Measurements from ENCODE around the gene KEAP1. TPM values are rescaled to one million over a fixed set of nuclear protein-coding genes. Genes with fewer than 3 reads are reported as not detected.

Gene KEAP1
- total and polyA plus RNA-seq, 9 of the 15 experiments (the other 6 are each of a cell fraction or from before 2014, with no cell fraction given), result 2.1 to 95.6 (median 64.3) TPM

DNA sequence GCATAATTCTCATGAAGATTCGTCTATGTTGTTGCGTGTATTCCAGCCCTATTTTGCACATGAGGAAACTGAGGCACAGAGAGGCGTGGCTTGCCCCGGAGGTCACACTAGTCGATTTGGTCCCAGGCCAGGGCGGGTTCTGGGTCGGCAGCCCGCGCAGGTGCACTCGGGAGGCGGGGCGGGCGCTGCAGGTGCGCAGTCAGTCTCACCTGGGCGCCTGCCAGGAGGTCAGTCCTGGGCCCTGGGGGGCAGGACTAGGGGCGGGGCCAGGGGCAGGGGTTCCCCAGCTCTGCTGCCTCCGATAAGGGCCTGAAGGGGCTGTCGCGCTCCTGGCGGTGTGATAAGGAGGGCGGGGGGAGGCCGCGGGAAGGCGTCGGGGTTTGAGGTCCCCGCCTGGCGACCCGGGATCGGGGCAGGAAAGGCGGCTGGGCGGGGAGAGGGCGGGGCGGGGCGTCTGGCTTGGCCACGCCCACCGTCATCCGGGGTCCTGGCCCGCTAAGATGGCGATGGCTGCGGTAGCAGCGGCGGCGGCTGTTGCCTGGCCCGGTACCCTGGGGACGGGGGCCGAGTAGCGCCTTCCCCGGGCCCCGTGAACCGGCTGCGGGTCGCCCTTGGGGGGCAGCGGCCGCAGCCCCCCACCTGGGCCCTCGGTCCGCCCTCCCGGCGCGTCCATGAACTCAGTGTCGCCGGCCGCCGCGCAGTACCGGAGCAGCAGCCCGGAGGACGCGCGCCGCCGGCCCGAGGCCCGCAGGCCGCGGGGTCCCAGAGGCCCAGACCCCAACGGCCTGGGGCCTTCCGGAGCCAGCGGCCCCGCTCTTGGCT lies 40.5 kb upstream of the KEAP1 start, which contains the start of gene ATG4D (continued):
- TF ChIP-seq, protein P1, sequence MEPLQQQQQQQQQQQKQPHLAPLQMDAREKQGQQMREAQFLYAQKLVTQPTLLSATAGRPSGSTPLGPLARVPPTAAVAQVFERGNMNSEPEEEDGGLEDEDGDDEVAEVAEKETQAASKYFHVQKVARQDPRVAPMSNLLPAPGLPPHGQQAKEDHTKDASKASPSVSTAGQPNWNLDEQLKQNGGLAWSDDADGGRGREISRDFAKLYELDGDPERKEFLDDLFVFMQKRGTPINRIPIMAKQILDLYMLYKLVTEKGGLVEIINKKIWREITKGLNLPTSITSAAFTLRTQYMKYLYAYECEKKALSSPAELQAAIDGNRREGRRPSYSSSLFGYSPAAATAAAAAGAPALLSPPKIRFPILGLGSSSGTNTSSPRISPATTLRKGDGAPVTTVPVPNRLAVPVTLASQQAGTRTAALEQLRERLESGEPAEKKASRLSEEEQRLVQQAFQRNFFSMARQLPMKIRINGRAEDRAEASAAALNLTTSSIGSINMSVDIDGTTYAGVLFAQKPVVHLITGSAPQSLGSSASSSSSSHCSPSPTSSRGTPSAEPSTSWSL (CRISPR knock-in tag; IDR thresholded peaks at IDR 0.05; ENCODE audit: borderline replicate concordance), result no peak
- TF ChIP-seq, protein P2, sequence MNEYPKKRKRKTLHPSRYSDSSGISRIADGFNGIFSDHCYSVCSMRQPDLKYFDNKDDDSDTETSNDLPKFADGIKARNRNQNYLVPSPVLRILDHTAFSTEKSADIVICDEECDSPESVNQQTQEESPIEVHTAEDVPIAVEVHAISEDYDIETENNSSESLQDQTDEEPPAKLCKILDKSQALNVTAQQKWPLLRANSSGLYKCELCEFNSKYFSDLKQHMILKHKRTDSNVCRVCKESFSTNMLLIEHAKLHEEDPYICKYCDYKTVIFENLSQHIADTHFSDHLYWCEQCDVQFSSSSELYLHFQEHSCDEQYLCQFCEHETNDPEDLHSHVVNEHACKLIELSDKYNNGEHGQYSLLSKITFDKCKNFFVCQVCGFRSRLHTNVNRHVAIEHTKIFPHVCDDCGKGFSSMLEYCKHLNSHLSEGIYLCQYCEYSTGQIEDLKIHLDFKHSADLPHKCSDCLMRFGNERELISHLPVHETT (CRISPR knock-in tag; conservative IDR thresholded peaks at IDR 0.05 in 1 of 2, IDR thresholded peaks at IDR 0.05 in 1 of 2), result peak; percentile 50 to 87; a peak in 2 of 4 replicates
- TF ChIP-seq, protein P3, sequence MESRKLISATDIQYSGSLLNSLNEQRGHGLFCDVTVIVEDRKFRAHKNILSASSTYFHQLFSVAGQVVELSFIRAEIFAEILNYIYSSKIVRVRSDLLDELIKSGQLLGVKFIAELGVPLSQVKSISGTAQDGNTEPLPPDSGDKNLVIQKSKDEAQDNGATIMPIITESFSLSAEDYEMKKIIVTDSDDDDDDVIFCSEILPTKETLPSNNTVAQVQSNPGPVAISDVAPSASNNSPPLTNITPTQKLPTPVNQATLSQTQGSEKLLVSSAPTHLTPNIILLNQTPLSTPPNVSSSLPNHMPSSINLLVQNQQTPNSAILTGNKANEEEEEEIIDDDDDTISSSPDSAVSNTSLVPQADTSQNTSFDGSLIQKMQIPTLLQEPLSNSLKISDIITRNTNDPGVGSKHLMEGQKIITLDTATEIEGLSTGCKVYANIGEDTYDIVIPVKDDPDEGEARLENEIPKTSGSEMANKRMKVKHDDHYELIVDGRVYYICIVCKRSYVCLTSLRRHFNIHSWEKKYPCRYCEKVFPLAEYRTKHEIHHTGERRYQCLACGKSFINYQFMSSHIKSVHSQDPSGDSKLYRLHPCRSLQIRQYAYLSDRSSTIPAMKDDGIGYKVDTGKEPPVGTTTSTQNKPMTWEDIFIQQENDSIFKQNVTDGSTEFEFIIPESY (CRISPR knock-in tag; IDR thresholded peaks at IDR 0.05), result peak; percentile 38
- no peak for TF ChIP-seq TGIF2 (CRISPR knock-in tag; IDR thresholded peaks at IDR 0.05)
- peak; percentile 94 for TF ChIP-seq CBFA2T2 (conservative IDR thresholded peaks at IDR 0.05)
- TF ChIP-seq SMAD1 (IDR thresholded peaks at IDR 0.05; ENCODE audit: low read depth, low read length, partially characterized antibody), result peak; percentile 45
- TF ChIP-seq BCOR (IDR thresholded peaks at IDR 0.05), result peak; percentile 90
- no peak for TF ChIP-seq SAFB2 (IDR thresholded peaks at IDR 0.05; ENCODE audit: borderline replicate concordance, low read depth, low read length, severe bottlenecking)
- peak; percentile 81 for TF ChIP-seq EP300 (IDR thresholded peaks at IDR 0.05; ENCODE audit: low read length)
- TF ChIP-seq BRF2 (IDR thresholded peaks at IDR 0.05; ENCODE audit: borderline replicate concordance, insufficient read depth, insufficient read length), result no peak
- TF ChIP-seq KDM1A (IDR thresholded peaks at IDR 0.05), result peak in 1 of 2 experiments; percentile 76; a peak in 3 of 4 replicates
- TF ChIP-seq, protein P4, sequence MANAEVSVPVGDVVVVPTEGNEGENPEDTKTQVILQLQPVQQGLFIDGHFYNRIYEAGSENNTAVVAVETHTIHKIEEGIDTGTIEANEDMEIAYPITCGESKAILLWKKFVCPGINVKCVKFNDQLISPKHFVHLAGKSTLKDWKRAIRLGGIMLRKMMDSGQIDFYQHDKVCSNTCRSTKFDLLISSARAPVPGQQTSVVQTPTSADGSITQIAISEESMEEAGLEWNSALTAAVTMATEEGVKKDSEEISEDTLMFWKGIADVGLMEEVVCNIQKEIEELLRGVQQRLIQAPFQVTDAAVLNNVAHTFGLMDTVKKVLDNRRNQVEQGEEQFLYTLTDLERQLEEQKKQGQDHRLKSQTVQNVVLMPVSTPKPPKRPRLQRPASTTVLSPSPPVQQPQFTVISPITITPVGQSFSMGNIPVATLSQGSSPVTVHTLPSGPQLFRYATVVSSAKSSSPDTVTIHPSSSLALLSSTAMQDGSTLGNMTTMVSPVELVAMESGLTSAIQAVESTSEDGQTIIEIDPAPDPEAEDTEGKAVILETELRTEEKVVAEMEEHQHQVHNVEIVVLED (CRISPR knock-in tag; IDR thresholded peaks at IDR 0.05), result no peak
- TF ChIP-seq TCFL5 (CRISPR knock-in tag; conservative IDR thresholded peaks at IDR 0.05), result no peak
- TF ChIP-seq DIDO1 (tag; IDR thresholded peaks at IDR 0.05; ENCODE audit: low read depth), result no peak
- TF ChIP-seq GTF2F1 (IDR thresholded peaks at IDR 0.05; ENCODE audit: low read depth, low read length), result no peak
- TF ChIP-seq NFRKB (IDR thresholded peaks at IDR 0.05; ENCODE audit: low read depth), result no peak

Measured in K562 (cell line).